Glomerular visceral epithelial cell (primary cell): ENCODE measurements around the gene ASS1.
"Not testable (repeated sequence)": the region's sequence is repeated elsewhere in the genome, so short reads cannot be mapped to it uniquely, and the experiment has no call there.

Source experiments
- DNase-seq: peaks from one replicate; pipeline ENCODE4 v3.0.0-alpha.2; 2016; ENCODE audit errors: extremely low spot score

ASS1 gene

DNA sequence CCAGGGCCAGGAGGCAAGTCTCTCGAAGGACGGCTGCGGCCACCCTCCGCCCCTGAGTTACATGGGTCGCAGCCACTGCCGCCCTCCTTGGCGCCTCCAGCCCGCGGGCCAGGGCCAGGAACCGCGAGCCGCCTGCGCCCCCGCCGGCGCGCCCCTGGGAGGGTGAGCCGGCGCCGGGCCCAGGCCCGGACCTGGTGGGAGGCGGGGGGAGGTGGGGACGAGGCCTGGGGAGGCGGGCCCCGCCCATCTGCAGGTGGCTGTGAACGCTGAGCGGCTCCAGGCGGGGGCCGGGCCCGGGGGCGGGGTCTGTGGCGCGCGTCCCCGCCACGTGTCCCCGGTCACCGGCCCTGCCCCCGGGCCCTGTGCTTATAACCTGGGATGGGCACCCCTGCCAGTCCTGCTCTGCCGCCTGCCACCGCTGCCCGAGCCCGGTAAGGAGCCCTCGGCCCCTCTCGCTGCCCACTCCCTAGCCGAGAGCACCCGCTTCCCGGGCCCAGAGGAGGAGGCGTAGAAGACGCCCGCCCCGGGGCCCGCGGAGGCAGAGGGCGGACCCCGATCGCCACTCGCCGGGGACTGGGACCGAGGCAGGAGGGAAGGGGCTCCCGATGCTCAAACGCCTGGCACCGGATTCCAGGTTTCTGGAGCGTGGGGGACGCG lies at the start of gene ASS1:
ASS1 (plus strand) TSS at position 397 of the 657 bp plus-strand sequence. CDS start 7,268 bp downstream, outside the sequence.
- DNase-seq, result no peak

DNA sequence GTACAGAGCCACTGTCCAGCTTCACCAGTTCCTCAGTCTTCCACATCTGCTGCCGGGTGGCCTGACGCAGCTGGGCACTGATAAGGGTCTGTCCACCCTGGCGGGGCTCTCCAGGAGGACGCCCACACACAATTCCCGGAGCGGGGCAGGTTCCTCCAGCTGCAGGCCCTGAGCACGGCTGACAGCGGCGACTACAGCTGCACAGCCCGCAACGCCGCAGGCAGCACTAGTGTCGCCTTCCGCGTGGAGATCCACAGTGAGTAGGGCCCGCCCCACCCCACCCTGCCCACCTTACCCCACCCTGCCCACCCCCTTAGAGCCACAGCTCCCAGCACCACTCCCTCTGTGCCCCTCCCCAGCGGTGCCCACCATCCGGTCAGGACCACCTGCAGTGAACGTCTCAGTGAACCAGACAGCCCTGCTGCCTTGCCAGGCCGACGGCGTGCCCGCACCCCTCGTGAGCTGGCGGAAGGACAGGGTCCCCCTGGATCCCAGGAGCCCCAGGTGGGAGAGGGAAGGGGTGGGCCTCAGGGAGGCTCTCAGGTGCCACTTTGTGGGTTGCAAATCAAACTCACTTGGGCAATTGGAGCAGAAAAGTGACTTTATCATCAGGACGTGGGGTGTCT lies 48.8 kb upstream of the ASS1 start:
- DNase-seq, result no peak

DNA sequence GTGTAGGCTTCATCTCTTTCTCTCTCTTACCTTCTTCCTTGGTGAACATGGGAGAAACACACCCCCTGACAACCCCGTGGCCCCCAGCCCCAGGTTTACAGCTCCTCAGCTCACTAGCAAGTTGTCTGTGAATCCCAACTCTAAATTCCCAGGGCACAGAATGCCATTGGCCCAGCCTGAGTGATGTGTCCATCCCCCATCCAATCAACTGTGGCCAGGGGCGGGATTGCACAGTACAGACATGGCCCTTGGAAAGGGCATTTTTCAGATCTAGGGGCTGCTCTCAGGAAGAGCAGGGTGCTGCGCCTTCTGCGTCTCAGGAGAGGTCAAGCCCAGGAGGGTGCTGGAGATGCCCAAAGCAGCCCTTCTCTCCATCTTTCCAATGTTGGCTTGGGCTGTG lies 48.2 kb upstream of the ASS1 start:
- no peak for DNase-seq

DNA sequence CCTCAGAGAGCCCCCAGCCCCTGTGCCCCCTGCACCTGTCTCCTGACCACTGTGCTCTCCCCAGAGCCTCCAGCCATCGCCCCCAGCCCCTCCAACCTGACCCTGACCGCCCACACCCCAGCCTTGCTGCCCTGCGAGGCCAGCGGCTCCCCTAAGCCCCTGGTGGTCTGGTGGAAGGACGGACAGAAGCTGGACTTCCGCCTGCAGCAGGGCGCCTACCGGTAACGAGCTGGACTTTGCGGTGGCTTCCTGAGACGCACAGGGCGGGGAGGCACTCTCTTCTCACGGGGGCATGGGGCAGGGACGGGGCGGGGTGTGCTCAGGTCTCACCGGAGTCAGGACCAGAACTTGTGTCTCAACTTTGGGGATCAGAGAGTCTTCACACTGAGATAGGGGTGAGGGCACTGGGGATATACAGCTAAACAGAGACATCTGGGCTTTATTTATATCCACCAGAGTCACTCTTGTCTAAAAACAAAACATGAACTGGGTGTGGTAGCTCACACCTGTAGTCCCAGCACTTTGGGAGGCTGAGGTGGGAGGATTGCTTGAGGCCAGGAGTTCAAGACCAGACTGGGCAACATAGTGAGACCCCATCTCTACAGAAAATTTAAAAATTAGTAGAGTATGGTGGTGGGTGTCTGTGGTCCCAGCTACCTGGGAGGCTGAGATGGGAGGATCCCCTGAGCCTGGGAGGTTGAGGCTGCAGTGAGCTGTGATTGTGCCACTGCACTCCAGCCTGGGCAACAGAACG lies 46.1 kb upstream of the ASS1 start:
- DNase-seq, result no peak

DNA sequence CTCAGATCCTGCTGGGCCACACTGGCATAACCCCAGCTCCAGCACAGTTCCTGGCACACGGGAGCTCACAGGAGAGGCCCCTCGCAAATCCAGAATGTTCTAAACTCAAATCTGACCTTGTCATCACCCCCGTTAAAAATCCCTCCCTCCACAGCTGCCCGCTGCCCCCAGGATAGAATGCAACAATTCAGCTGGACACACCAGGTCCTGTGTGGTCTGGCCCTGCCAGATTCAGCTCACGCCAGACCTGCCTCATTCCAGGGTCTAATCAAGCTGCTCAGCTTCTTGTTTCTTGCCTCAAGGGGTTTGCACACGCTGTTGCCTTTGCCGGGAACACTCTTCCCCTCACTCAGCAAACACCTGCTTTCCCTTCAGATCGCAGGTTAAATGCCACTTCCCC lies 45.0 kb upstream of the ASS1 start:
- DNase-seq, result no peak

DNA sequence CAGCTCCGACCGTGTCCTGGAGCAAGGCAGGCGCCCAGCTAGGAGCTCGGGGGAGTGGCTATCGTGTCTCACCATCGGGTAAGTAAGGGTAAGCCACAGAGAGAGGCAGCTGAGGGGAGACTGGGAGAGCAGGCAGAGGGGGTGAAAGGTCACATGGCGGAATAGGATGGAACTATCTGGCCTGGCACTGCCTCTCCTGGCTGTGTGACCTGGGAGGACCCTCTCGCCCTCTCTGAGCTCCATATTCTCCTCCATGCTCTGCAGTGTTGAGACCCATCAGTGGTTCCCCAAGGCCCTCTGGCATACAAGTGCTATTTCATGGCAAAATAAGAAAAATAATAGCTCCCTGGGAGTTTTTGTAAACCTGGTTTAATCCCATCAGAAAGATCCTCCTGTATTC lies 43.9 kb upstream of the ASS1 start:
- DNase-seq, result no peak

DNA sequence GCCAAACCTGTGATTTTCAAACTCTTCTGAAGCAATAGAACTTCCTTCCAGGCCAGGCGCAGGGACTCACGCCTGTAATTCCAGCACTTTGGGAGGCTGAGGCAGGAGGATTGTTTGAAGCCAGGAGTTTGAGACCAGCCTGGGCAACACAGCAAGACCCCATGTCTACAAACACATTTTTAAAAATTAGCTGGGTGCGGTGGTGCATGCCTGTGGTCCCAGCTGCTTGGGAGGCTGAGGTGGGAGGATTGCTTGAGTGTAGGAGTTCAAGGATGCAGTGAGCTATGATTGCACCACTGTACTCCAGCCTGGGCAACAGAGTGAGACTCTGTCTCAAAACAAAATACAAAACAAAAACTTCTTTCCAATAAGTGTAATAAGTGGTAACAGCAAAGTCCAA lies 43.0 kb upstream of the ASS1 start:
- DNase-seq, result not testable (repeated sequence)

DNA sequence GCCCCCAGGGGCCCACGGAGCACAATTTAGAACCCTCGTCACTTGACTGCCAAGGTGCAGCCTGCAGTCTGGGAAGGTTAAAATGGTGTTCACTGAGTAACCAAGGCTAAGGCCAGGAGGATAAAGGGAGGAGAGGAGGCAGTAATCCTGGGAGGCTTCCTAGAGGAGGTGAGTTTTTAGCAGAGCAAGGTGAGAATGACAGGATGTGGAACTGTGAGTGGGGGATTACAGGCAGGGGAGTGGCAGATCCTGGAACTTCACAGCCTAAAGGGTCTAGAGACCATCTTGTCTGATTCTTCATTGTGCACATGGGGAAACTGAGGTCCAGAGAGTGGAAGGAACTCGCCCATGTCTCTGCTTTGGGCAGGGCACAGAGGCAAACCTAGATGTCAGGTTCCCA lies 42.5 kb upstream of the ASS1 start:
- no peak for DNase-seq

DNA sequence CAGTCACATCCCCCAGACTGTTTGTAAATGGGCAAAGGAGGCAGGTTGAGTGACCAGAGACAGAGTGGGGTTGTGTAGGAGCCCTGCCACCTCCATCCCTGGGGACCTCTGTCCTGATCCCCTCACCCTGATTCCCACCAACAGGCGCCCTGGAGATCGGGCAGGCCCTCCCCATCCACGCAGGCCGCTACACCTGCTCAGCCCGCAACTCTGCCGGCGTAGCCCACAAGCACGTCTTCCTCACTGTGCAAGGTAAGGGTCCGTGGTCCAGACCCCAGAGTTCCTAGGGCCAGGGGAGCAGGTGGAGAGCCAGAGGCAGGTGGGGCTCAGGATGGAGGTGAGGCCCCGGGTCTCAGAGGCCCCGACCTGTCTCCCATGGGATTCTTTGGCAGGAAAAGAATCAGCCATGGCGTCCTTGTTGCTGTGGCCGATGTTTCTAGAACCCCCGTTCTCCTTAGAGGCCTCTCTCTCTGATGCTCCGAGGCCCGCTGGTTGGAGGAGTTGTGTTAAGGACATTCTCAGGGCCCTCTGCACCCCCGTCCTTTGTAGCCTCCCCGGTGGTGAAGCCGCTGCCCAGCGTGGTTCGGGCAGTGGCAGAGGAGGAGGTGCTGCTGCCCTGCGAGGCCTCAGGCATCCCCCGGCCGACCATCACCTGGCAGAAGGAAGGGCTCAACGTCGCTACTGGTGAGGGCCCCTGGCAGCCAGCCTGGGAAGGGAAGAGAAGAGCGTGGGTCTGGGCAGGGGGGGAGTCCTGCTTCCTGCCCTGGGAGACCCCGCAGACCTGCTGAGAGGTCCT lies 41.9 kb upstream of the ASS1 start:
- DNase-seq, result no peak

DNA sequence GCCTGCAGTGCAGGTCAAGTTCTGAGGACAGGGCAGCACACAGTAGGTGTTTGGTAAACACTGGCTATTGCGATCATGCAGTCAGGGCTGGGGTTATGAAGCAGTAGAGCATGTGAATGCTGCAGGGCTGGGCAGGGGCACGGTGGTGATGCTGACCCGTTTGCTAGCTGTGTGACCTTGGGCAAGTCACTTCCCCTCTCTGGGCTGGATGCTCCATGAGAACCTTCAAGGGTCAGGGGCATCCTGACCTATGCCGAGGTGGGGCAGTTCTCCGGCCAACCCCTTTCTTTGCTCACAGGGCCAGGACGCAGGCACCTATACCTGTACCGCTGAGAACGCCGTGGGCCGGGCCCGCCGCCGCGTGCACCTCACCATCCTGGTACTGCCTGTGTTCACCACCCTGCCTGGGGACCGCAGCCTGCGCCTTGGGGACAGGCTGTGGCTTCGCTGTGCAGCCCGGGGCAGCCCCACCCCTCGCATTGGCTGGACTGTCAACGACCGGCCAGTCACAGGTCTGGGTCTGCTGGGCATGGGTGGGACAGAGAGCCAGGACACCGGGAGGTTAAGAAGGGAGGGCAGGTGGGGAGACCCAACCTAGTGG lies 39.0 kb upstream of the ASS1 start:
- DNase-seq, result no peak

DNA sequence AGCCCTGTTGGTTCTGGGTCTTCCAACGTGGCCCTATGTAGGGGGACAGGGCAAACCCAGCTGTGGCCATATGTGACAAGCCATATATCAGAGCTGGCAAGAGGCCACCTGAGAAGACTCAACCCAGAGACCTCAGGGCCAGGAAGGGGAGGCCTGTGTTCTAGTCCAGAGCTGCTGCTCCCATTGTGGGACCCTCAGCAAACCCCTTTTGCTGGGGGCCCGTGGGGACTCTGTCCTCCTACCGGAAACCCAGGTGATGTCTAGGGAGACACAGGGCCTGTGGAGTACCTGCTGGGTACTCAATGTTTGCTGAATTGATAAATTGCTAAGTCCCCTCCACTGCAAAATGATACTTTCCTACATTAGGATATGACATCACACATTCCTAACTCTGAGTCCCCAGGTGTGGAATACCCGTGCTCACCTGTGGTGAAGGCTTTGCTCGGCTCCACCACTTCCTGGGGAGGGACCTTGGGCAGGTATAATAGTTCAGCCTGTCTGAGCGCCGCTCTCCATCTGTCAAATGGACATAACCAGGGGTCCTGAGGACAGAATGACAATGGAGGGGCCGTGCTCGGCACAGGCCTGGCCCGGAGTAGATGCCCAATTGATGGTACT lies 38.4 kb upstream of the ASS1 start:
- no peak for DNase-seq

DNA sequence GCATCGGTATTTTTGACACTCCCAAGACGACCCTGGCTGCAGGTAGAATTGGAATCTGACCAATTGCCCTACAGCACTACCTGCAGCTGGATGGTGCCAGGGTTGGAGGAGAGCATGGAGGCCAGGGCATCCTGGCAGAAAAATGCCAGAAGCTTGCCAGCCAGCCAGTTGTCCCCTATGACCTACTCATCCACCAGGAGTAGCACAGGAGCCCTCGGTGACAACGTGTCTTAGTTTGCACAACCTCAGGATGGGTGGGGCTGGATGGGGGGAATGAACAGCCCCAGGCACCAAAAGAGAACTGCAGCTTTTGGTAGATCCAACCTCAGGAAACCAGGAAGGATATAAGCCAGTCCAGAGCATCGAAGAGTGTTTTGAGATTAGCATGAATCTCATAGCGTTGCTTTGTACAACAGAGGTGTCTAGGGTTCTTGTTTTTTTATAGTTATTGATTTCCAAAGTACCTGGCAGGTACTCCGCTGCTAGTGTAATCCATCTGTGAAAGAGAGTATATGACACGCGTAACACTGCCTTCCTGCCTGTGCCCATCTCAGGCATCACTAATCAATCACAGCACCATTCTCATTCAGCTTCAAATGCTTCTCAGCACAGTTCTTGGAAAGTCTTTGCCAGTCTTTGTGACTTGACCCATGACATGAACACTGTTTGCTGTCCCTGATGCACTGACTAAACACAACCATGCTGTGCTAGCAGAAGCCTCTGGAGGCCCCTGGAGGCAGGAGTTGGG lies 36.7 kb upstream of the ASS1 start:
- DNase-seq, result no peak

DNA sequence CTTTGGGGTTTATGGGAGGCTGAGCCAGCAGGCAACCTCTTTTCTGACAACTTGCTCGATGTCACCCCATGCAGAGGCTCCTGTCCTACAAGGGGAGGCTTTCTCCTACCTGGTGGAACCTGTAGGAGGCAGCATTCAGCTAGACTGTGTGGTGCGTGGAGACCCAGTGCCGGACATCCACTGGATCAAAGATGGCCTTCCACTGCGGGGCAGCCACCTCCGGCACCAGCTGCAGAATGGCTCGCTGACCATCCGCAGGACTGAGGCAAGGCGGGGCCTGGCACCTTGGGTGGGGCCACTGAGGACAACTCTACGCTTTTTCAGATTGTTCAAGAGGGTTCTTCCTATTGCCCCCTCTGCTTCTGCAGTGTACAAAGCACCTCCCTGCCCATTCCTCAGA lies 36.1 kb upstream of the ASS1 start:
- no peak for DNase-seq

DNA sequence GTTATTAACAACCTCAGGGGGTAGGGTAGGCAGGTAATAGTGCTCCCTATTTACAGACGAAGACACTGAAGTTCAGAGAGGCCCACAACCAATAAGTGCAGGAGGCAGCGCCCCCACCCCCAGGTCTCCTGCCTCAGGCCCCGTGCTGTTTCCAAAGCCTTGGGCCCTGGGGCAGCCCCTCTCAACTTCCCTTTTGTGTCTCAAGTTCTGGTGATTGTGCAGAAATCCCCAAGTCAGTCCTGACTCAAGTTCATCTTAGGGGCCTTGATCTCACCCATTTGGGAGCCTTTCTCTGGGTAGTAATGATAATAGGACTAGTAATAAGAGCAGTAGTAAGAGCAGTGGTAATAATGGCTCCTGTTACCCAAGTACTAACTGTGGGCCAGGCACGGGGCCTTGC lies 35.5 kb upstream of the ASS1 start:
- DNase-seq, result no peak

DNA sequence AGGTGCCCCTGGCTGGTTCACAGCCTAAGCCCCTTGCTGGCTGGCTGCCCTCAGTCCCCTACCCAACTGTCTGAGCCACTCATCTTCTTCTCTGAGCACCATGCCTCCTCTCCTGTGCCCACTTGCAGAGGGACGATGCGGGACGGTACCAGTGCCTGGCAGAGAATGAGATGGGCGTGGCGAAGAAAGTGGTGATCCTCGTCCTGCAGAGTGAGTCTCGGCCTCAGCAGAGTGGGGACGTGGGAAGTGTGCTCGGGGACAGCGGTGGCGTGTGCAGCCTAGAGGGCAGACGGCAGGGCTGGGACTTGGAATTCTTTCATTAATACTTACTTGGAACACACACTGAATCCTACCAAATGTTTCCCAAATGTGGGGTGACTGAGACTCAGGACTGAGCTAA lies 34.3 kb upstream of the ASS1 start:
- no peak for DNase-seq

DNA sequence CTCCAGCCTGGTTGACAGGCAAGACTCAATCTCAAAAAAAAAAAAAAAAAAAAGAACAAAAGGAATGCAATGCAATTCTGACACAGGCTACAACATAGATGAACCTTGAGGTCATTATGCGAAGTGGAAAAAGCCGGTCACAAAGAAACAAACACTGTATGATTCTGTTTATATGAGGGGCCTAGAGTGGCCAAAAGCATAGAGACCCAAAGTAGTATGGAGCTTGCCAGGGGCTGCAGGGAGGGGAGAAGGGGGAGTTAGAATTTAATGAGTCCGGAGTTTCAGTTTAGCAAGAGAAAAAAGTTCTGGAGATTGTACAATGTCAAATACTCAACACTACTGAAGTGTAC lies 33.2 kb upstream of the ASS1 start:
- no peak for DNase-seq

DNA sequence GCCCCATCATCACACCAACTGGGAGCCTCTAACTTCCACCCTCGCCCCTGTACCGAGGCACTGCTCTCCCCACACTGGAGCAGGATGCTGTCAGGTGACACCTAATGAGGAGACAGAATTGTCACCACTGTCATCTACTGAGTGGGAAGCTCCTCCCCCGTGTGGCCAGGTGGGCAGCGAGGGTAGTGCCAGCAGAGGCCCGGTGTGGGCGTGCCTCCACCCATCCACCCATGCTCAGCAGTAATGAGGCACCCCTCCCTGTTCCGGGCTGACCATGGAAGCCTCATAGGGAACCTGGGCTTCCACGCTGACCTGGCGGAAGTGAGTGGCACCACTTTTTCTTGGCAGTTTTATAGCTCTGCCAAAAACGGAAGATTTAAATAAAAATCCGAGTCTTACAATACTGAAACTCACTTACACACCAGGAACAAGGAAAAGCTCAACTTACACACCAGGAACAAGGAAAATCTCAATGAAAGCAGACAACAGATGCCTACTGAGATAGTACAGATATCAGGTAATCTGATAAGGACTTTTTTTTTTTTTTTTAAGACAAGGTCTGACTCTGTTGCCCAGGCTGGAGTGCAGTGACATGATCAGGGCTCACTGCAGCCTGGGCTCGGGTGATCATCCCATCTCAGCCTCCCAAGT lies 30.6 kb upstream of the ASS1 start:
- DNase-seq, result no peak

DNA sequence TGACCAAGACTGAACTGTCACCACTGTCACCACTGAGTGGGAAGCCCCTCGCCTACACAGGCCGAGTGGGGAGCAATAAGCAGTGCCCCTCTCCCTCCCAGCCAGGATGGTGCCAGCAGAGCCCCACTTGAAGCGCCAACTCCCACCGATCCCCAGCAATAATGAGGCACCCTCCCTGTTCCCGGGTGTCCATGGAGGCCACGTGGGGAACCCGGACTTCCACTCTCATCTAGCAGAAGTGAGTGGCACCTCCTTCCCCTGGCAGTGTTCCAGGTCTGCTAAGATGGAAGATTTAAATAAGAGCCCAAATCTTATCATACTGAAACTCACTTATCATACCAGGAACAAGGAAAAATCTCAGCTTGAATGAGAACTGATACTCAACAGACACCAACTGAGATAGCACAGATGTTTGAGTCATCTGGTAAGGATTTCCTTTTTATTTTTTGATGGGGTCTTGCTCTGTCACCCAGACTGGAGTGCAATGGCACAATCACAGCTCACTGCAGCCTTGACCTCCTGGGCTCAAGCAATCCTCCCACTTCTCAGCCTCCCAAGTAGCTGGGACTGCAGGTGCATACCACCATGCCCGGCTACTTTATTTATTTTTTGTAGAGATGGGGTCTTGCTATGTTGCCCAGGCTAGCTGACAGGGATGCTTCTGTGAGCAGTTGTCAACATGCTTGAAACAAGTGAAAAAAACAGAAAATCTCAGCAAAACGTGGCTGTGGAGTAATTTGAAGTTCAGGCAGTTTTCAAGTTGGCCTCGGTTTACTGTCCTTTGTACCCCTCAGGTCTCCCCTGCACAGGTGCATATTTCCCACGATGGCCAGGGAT lies 29.6 kb upstream of the ASS1 start:
- DNase-seq, result no peak

DNA sequence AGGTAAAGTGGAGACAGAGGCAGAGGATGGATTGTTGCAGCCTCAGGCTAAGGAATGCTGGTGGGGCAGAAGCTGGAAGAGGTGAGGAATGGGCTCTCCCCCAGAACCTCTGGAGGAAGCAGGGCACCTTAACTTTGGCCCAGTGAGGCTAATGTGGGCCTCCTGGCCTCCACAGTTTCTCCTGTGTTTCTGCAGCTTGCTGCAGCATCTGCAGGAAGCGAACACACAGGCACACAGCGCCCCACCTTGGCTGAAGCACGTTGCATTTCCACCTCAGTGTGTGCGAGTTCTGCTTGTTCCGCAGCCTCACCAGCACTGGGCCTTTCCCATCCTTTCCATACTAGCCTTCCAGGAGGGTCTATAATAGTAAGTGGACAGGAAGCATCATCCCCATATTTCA lies 27.2 kb upstream of the ASS1 start:
- no peak for DNase-seq
